Memory B cell (primary cell): ENCODE measurements around the gene ERFE.
A peak's percentile ranks its signal among the peaks of the same experiment; 100 is the strongest.

Source experiments
- ATAC-seq: fragments of 150-1000 bp; cut with Tn5 transposase; 2 replicates; pipeline ENCODE4 v1.10.0; 2021; ENCODE audit warnings: low read depth, mild to moderate bottlenecking, moderate library complexity
- DNase-seq, 2 donors: peaks; one replicate each; pipeline ENCODE4 v3.0.0; 2022; ENCODE audit warnings: low spot score in 2 of 2
- H3K27ac Mint-ChIP-seq: one replicate; pipeline ENCODE4 v1.8.0; 2022; ENCODE audit warnings: mild to moderate bottlenecking, moderate library complexity, mixed read lengths
- H3K27me3 Mint-ChIP-seq: one replicate; pipeline ENCODE4 v1.8.0; 2022; ENCODE audit warnings: mixed read lengths
- H3K36me3 Mint-ChIP-seq: one replicate; pipeline ENCODE4 v1.8.0; 2022; ENCODE audit warnings: mild to moderate bottlenecking, mixed read lengths
- H3K4me1 Mint-ChIP-seq: one replicate; pipeline ENCODE4 v1.8.0; 2022; ENCODE audit warnings: mixed read lengths
- H3K4me3 Mint-ChIP-seq: one replicate; pipeline ENCODE4 v1.8.0; 2022; ENCODE audit warnings: mild to moderate bottlenecking, moderate library complexity, mixed read lengths
- H3K9me3 Mint-ChIP-seq: one replicate; pipeline ENCODE4 v1.8.0; 2022; ENCODE audit warnings: mixed read lengths

ERFE gene

GRCh38 chr2:238130696-238131628 lies 27.8 kb upstream of the ERFE start:
- DNase-seq (no peak), ATAC-seq (no peak)
- Mint-ChIP-seq H3K27ac (no peak overlapping the region), H3K27me3 (no peaks in the 10 kb centered on the region), H3K4me3 (no peak overlapping the region), H3K4me1 (peaks cover under 1% of the 10 kb centered on the region), H3K36me3 (no peaks in the 10 kb centered on the region), H3K9me3 (no peaks in the 10 kb centered on the region)

- Mint-ChIP-seq H3K27ac (no peak overlapping the region), H3K36me3 (no peaks in the 10 kb centered on the region), H3K4me3 (no peak overlapping the region), H3K4me1 (peaks cover 3% of the 10 kb centered on the region), H3K9me3 (no peaks in the 10 kb centered on the region), H3K27me3 (no peaks in the 10 kb centered on the region)
- ATAC-seq (no peak), DNase-seq (no peak)
Measured at GRCh38 chr2:238131761-238132462, 26.9 kb upstream of the ERFE start.

- ATAC-seq (no peak), DNase-seq (no peak)
- Mint-ChIP-seq H3K4me3 (no peak overlapping the region), H3K36me3 (no peaks in the 10 kb centered on the region), H3K4me1 (peaks cover 6% of the 10 kb centered on the region), H3K27me3 (no peaks in the 10 kb centered on the region), H3K27ac (peak overlapping the region; percentile 20), H3K9me3 (no peaks in the 10 kb centered on the region)
Measured at GRCh38 chr2:238132463-238133450, 26.0 kb upstream of the ERFE start.

GRCh38 chr2:238133499-238134392 lies 25.0 kb upstream of the ERFE start:
- H3K9me3 Mint-ChIP-seq, result no peaks in the 10 kb centered on the region
- DNase-seq (no peak), ATAC-seq (no peak)
- no peak overlapping the region for H3K4me3 Mint-ChIP-seq
- no peaks in the 10 kb centered on the region for H3K36me3 Mint-ChIP-seq
- no peaks in the 10 kb centered on the region for H3K27me3 Mint-ChIP-seq
- H3K27ac Mint-ChIP-seq, result peak overlapping the region; percentile 20
- peaks cover 14% of the 10 kb centered on the region for H3K4me1 Mint-ChIP-seq

- Mint-ChIP-seq H3K4me3 (no peak overlapping the region), H3K36me3 (no peaks in the 10 kb centered on the region), H3K27ac (no peak overlapping the region), H3K27me3 (no peaks in the 10 kb centered on the region), H3K4me1 (peaks cover 14% of the 10 kb centered on the region), H3K9me3 (no peaks in the 10 kb centered on the region)
- no peak for DNase-seq
- ATAC-seq, result no peak
Measured at GRCh38 chr2:238134393-238134785, 24.4 kb upstream of the ERFE start.

- no peak overlapping the region for H3K27ac Mint-ChIP-seq
- ATAC-seq, result no peak
Measured at GRCh38 chr2:238135601-238136150, 23.1 kb upstream of the ERFE start.

GRCh38 chr2:238136820-238137537 lies 21.8 kb upstream of the ERFE start:
- DNase-seq (no peak), ATAC-seq (no peak)
- H3K4me1 Mint-ChIP-seq, result peaks cover 21% of the 10 kb centered on the region

More at GRCh38 chr2:238135601-238136150, 23.1 kb upstream of the ERFE start:
- no peak for DNase-seq
- Mint-ChIP-seq H3K4me1 (peaks cover 15% of the 10 kb centered on the region), H3K36me3 (no peaks in the 10 kb centered on the region), H3K9me3 (no peaks in the 10 kb centered on the region), H3K4me3 (no peak overlapping the region), H3K27me3 (no peaks in the 10 kb centered on the region)

GRCh38 chr2:238137885-238138284 lies 20.9 kb upstream of the ERFE start:
- H3K4me3 Mint-ChIP-seq, result no peak overlapping the region
- DNase-seq, result no peak
- H3K9me3 Mint-ChIP-seq, result no peaks in the 10 kb centered on the region
- H3K4me1 Mint-ChIP-seq, result peaks cover 21% of the 10 kb centered on the region
- no peaks in the 10 kb centered on the region for H3K36me3 Mint-ChIP-seq
- no peaks in the 10 kb centered on the region for H3K27me3 Mint-ChIP-seq
- H3K27ac Mint-ChIP-seq, result peak overlapping the region; percentile 45
- ATAC-seq, result no peak

More at GRCh38 chr2:238136820-238137537, 21.8 kb upstream of the ERFE start:
- peak overlapping the region; percentile 45 for H3K27ac Mint-ChIP-seq
- no peaks in the 10 kb centered on the region for H3K36me3 Mint-ChIP-seq
- H3K27me3 Mint-ChIP-seq, result no peaks in the 10 kb centered on the region
- no peak overlapping the region for H3K4me3 Mint-ChIP-seq
- H3K9me3 Mint-ChIP-seq, result no peaks in the 10 kb centered on the region

- ATAC-seq, result peak; percentile 56
- Mint-ChIP-seq H3K9me3 (no peaks in the 10 kb centered on the region), H3K4me3 (peak within 1 kb of the TSS; percentile 58)
Measured at GRCh38 chr2:238138331-238139195, 20.2 kb upstream of the ERFE start, which contains the start of gene KLHL30. Gene KLHL30 (plus strand): TSS chr2:238138668. CDS start chr2:238140755, 2,087 bp downstream.

GRCh38 chr2:238139196-238140039 lies 19.4 kb upstream of the ERFE start:
- H3K27me3 Mint-ChIP-seq, result peaks cover 1% of the 10 kb centered on the region
- H3K4me1 Mint-ChIP-seq, result peaks cover 24% of the 10 kb centered on the region
- H3K27ac Mint-ChIP-seq, result no peak overlapping the region
- DNase-seq (peak; percentile 43 to 47), ATAC-seq (peak; percentile 68)
- H3K36me3 Mint-ChIP-seq, result no peaks in the 10 kb centered on the region
- H3K9me3 Mint-ChIP-seq, result no peaks in the 10 kb centered on the region
- H3K4me3 Mint-ChIP-seq, result peak overlapping the region; percentile 58

More at GRCh38 chr2:238138331-238139195, 20.2 kb upstream of the ERFE start, which contains the start of gene KLHL30:
- no peaks in the 10 kb centered on the region for H3K36me3 Mint-ChIP-seq
- peak within 1 kb of the TSS; percentile 45 for H3K27ac Mint-ChIP-seq
- H3K27me3 Mint-ChIP-seq, result no peaks in the 10 kb centered on the region
- DNase-seq, result no peak
- H3K4me1 Mint-ChIP-seq, result peaks cover 21% of the 10 kb centered on the region

- ATAC-seq (no peak), DNase-seq (no peak)
- H3K27me3 Mint-ChIP-seq, result peaks cover 1% of the 10 kb centered on the region
- H3K9me3 Mint-ChIP-seq, result no peaks in the 10 kb centered on the region
- peaks cover 24% of the 10 kb centered on the region for H3K4me1 Mint-ChIP-seq
- peak overlapping the region; percentile 58 for H3K4me3 Mint-ChIP-seq
- no peaks in the 10 kb centered on the region for H3K36me3 Mint-ChIP-seq
- no peak overlapping the region for H3K27ac Mint-ChIP-seq
Measured at GRCh38 chr2:238140040-238140439, 18.7 kb upstream of the ERFE start.
